HCT116 (cell line): Measurements from ENCODE around the gene CDH22. TPM values are rescaled to one million over a fixed set of nuclear protein-coding genes. Genes with fewer than 3 reads are reported as not detected.

Experiments
- ATAC-seq: fragments of 200-7000 bp; cut with Tn5 transposase; 2 replicates; pipeline ENCODE4 v1.9.1; 2020; ENCODE audit warnings: mild to moderate bottlenecking, moderate library complexity
- BruUV-seq: library from RNA; stranded (reverse); fragments of 400-500 nt; replicated peaks from 2 replicates; lab custom pipeline; 2021; lab: Mats Ljungman, UMichigan
- CTCF ChIA-PET: fragments of 300-600 bp; sonication (Branson Sonifier 250); formaldehyde crosslinking; loops from one replicate; lab custom pipeline; 2021; ENCODE audit warnings: antibody characterized with exemption; lab: Charles Lee
- POLR2A ChIA-PET: fragments of 300-600, 350-600 bp; sonication (Branson Sonifier 250); formaldehyde crosslinking; loops from one replicate; lab custom pipeline; 2021; ENCODE audit warnings: antibody characterized with exemption; lab: Charles Lee
- RAD21 ChIA-PET, 2 experiments: fragments of 300-600 bp; sonication (Branson Sonifier 250); formaldehyde crosslinking; loops; one replicate each; lab custom pipeline; 2023; ENCODE audit warnings: low total read pairs in 2 of 2; ENCODE audit not compliant: uncharacterized antibody in 2 of 2, unreplicated experiment in 2 of 2, low non-redundant PET in 1 of 2; lab: Charles Lee
- DNase-seq: peaks from one replicate; pipeline ENCODE4 v3.0.0-alpha.2; 2010; ENCODE audit warnings: low read depth, low spot score
- H2AFZ ChIP-seq: fragments of 200-600 bp; shearing (Covaris generic), sonication (generic); 2 replicates; pipeline ENCODE4 v1.6.1; 2017; ENCODE audit warnings: low read depth, mixed run types, mixed read lengths, antibody characterized with exemption, low read length; ENCODE audit not compliant: poor library complexity, severe bottlenecking
- H3K27ac ChIP-seq: 2 replicates; pipeline ENCODE4 v1.5.1; 2012; ENCODE audit warnings: low read depth, low read length
- H3K27me3 ChIP-seq: fragments of 200-600 bp; sonication (generic); 2 replicates; pipeline ENCODE4 v1.6.1; 2016; ENCODE audit warnings: mixed run types, low read length, mixed read lengths; ENCODE audit not compliant: insufficient read depth
- H3K36me3 ChIP-seq, 2 experiments: fragments of 200-500 bp in 1 of 2; fragments of 200-600 bp in 1 of 2; sonication (Bioruptor generic) in 1 of 2; sonication (generic) in 1 of 2; 2 replicates each; pipeline versions ENCODE4 v1.5.1 to v1.6.1; 2014 to 2016; ENCODE audit warnings: low read length in 2 of 2, inconsistent platforms in 1 of 2, mixed read lengths in 1 of 2, mixed run types in 1 of 2; ENCODE audit not compliant: insufficient read depth in 2 of 2, control insufficient read depth in 1 of 2
- H3K4me1 ChIP-seq, 2 experiments: fragments of 200-600 bp in 1 of 2; sonication (generic) in 1 of 2; 2 replicates each; pipeline versions ENCODE4 v1.5.1 to v1.6.1; 2012 to 2017; ENCODE audit warnings: low read length in 2 of 2, inconsistent platforms in 1 of 2, mild to moderate bottlenecking in 1 of 2, mixed read lengths in 1 of 2, mixed run types in 1 of 2, moderate library complexity in 1 of 2; ENCODE audit not compliant: insufficient read depth in 2 of 2, control insufficient read depth in 1 of 2
- H3K4me2 ChIP-seq: fragments of 200-600 bp; sonication (generic); 2 replicates; pipeline ENCODE4 v1.6.1; 2017; ENCODE audit warnings: mixed run types, low read length, mixed read lengths
- H3K4me3 ChIP-seq, 2 experiments: fragments of 200-600 bp in 1 of 2; sonication (generic) in 1 of 2; replicated peaks in 1 of 2; 2 replicates each; pipeline ENCODE4 v1.5.1; 2011 to 2016; ENCODE audit warnings: low read length in 2 of 2, control low read depth in 1 of 2, low read depth in 1 of 2, mild to moderate bottlenecking in 1 of 2, mixed read lengths in 1 of 2, mixed run types in 1 of 2
- H3K79me2 ChIP-seq: fragments of 200-600 bp; sonication (generic); 2 replicates; pipeline ENCODE4 v1.6.1; 2017; ENCODE audit warnings: mild to moderate bottlenecking, mixed run types, low read length, moderate library complexity, mixed read lengths; ENCODE audit not compliant: insufficient read depth
- H3K9ac ChIP-seq: fragments of 200-600 bp; sonication (generic); 2 replicates; pipeline ENCODE4 v1.6.1; 2016; ENCODE audit warnings: low read length, mixed read lengths
- H3K9me2 ChIP-seq: fragments of 200-600 bp; sonication (generic), shearing (Covaris generic); 2 replicates; pipeline ENCODE4 v1.6.1; 2017; ENCODE audit warnings: mixed run types, mild to moderate bottlenecking, moderate library complexity; ENCODE audit not compliant: insufficient read depth
- H3K9me3 ChIP-seq, 2 experiments: fragments of 200-500 bp in 1 of 2; fragments of 200-600 bp in 1 of 2; sonication (Bioruptor generic) in 1 of 2; sonication (generic) in 1 of 2; 2 replicates each; pipeline ENCODE4 v1.6.1; 2014 to 2017; ENCODE audit warnings: low read length in 2 of 2, mixed read lengths in 2 of 2, inconsistent platforms in 1 of 2, low read depth in 1 of 2, mild to moderate bottlenecking in 1 of 2, mixed run types in 1 of 2, moderate library complexity in 1 of 2; ENCODE audit not compliant: control insufficient read depth in 1 of 2, insufficient read depth in 1 of 2
- H4K20me1 ChIP-seq: fragments of 200-600 bp; sonication (generic), shearing (Covaris generic); 2 replicates; pipeline ENCODE4 v1.6.1; 2017; ENCODE audit warnings: mixed run types, mild to moderate bottlenecking, moderate library complexity; ENCODE audit not compliant: insufficient read depth
- EGR1 ChIP-seq: IDR thresholded peaks from 2 replicates; pipeline ENCODE4 v1.6.1; 2012; ENCODE audit warnings: low read depth
- ELF1 ChIP-seq: IDR thresholded peaks from 2 replicates; pipeline ENCODE4 v1.6.1; 2012; ENCODE audit warnings: low read depth, borderline replicate concordance
- EZH2 ChIP-seq: fragments of 200-600 bp; sonication (generic); IDR thresholded peaks from 2 replicates; pipeline ENCODE4 v1.6.1; 2017; ENCODE audit warnings: antibody characterized with exemption, mixed run types
- FOSL1 ChIP-seq: IDR thresholded peaks from 2 replicates; pipeline ENCODE4 v1.6.1; 2012; ENCODE audit warnings: low read depth
- JUND ChIP-seq: IDR thresholded peaks from 2 replicates; pipeline ENCODE4 v1.6.1; 2012
- RAD21 ChIP-seq: IDR thresholded peaks from 2 replicates; pipeline ENCODE4 v1.6.1; 2012; ENCODE audit warnings: low read depth, mild to moderate bottlenecking
- SIN3A ChIP-seq: IDR thresholded peaks from 2 replicates; pipeline ENCODE4 v1.6.1; 2012; ENCODE audit warnings: low read depth
- SP1 ChIP-seq: IDR thresholded peaks from 2 replicates; pipeline ENCODE4 v1.6.1; 2012; ENCODE audit warnings: low read depth
- SRF ChIP-seq: IDR thresholded peaks from 2 replicates; pipeline ENCODE4 v1.6.1; 2012; ENCODE audit warnings: low read depth
- TCF7L2 ChIP-seq: IDR thresholded peaks from 2 replicates; pipeline ENCODE4 v1.7.0; 2011; ENCODE audit warnings: borderline replicate concordance, inconsistent platforms; ENCODE audit not compliant: insufficient read depth, insufficient read length; ENCODE audit errors: extremely low read depth
- ZNF274 ChIP-seq: fragments of 200-500 bp; sonication (Bioruptor generic); IDR thresholded peaks from 2 replicates; pipeline ENCODE4 v1.6.1; 2014; ENCODE audit warnings: mild to moderate bottlenecking, low read depth, low read length, inconsistent platforms
- intact Hi-C: fragments of 100-400 bp; cut with micrococcal nuclease; formaldehyde crosslinking; loops from 2 replicates; pipeline ENCODE4 v1.10.0; 2022
- total RNA-seq: library from RNA; stranded (reverse); gene quantifications from one replicate; pipeline ENCODE4 v1.2.1, GENCODE V29; 2021; ENCODE audit not compliant: unreplicated experiment
- TF ChIP-seq, protein P1 (sequence below): IDR thresholded peaks from 2 replicates; pipeline ENCODE4 v1.6.1; 2012; ENCODE audit warnings: low read depth
- TF ChIP-seq, protein P2 (sequence below): IDR thresholded peaks from 2 replicates; pipeline ENCODE4 v1.6.1; 2012
- TF ChIP-seq, protein P3 (sequence below), 3 experiments: fragments of 200-600 bp in 1 of 3; sonication (generic) in 1 of 3; IDR thresholded peaks in 2 of 3; conservative IDR thresholded peaks in 1 of 3; 2 replicates each; pipeline ENCODE4 v1.5.1; 2012 to 2017; ENCODE audit warnings: low read depth in 2 of 3, low read length in 2 of 3, antibody characterized with exemption in 1 of 3, borderline replicate concordance in 1 of 3, control low read depth in 1 of 3, mild to moderate bottlenecking in 1 of 3, mixed read lengths in 1 of 3, mixed run types in 1 of 3, moderate library complexity in 1 of 3; ENCODE audit not compliant: insufficient read depth in 1 of 3
- TF ChIP-seq, protein P4 (sequence below): IDR thresholded peaks from 2 replicates; pipeline ENCODE4 v1.6.1; 2011; ENCODE audit warnings: mild to moderate bottlenecking, low read length, moderate library complexity; ENCODE audit not compliant: insufficient replicate concordance; ENCODE audit errors: extremely low read depth

The CDH22 gene
- total RNA-seq, 1 experiment from 2014 or later: 1.8 TPM

DNA sequence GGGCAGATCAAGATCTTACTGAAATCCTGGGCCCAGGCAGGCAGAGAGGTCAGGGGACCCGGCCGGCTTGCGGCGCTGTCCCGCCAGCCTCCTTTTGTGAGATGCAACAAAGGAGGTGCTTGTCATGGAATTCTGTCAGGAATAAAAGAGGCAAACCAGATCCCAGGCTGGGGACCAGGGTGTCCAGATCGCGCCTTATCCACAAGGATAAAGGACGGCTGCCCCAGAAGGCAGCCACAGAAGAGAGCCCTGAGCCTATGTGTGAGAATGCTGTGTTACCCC is 42.6 kb upstream of the CDH22 start:
- no peak overlapping the region for H3K27ac ChIP-seq
- H3K79me2 ChIP-seq: no peaks in the 10 kb centered on the region
- H3K9me2 ChIP-seq: no peaks in the 10 kb centered on the region
- H2AFZ ChIP-seq: no peak overlapping the region
- DNase-seq (no peak), ATAC-seq (no peak)
- BruUV-seq: no TSS peak
- intact Hi-C loops: no loop called here
- H3K9me3 ChIP-seq: no peaks in the 10 kb centered on the region
- ChIA-PET CTCF (no interaction called here), RAD21 (no interaction called here), POLR2A (no interaction called here)
- H3K27me3 ChIP-seq: no peaks in the 10 kb centered on the region
- H3K9ac ChIP-seq: no peak overlapping the region
- no peaks in the 10 kb centered on the region for H4K20me1 ChIP-seq
- no peak overlapping the region for H3K4me2 ChIP-seq
- peaks cover 2 to 9% of the 10 kb centered on the region in 2 experiments; a peak in 1 of 4 replicates for H3K36me3 ChIP-seq
- H3K4me1 ChIP-seq: 0 out of 4 replicates have a peak, but pooled peaks cover 0 to 3% of the 10 kb centered on the region in 2 experiments
- no peak overlapping the region for H3K4me3 ChIP-seq
- TF ChIP-seq, protein P1, sequence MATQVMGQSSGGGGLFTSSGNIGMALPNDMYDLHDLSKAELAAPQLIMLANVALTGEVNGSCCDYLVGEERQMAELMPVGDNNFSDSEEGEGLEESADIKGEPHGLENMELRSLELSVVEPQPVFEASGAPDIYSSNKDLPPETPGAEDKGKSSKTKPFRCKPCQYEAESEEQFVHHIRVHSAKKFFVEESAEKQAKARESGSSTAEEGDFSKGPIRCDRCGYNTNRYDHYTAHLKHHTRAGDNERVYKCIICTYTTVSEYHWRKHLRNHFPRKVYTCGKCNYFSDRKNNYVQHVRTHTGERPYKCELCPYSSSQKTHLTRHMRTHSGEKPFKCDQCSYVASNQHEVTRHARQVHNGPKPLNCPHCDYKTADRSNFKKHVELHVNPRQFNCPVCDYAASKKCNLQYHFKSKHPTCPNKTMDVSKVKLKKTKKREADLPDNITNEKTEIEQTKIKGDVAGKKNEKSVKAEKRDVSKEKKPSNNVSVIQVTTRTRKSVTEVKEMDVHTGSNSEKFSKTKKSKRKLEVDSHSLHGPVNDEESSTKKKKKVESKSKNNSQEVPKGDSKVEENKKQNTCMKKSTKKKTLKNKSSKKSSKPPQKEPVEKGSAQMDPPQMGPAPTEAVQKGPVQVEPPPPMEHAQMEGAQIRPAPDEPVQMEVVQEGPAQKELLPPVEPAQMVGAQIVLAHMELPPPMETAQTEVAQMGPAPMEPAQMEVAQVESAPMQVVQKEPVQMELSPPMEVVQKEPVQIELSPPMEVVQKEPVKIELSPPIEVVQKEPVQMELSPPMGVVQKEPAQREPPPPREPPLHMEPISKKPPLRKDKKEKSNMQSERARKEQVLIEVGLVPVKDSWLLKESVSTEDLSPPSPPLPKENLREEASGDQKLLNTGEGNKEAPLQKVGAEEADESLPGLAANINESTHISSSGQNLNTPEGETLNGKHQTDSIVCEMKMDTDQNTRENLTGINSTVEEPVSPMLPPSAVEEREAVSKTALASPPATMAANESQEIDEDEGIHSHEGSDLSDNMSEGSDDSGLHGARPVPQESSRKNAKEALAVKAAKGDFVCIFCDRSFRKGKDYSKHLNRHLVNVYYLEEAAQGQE: no peak
- TF ChIP-seq SRF (no peak), EGR1 (no peak), SP1 (no peak), TCF7L2 (no peak), ZNF274 (no peak), EZH2 (no peak), ELF1 (no peak), JUND (no peak), RAD21 (no peak), FOSL1 (no peak), SIN3A (no peak)
- TF ChIP-seq, protein P2, sequence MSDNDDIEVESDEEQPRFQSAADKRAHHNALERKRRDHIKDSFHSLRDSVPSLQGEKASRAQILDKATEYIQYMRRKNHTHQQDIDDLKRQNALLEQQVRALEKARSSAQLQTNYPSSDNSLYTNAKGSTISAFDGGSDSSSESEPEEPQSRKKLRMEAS: no peak
- TF ChIP-seq, protein P3, sequence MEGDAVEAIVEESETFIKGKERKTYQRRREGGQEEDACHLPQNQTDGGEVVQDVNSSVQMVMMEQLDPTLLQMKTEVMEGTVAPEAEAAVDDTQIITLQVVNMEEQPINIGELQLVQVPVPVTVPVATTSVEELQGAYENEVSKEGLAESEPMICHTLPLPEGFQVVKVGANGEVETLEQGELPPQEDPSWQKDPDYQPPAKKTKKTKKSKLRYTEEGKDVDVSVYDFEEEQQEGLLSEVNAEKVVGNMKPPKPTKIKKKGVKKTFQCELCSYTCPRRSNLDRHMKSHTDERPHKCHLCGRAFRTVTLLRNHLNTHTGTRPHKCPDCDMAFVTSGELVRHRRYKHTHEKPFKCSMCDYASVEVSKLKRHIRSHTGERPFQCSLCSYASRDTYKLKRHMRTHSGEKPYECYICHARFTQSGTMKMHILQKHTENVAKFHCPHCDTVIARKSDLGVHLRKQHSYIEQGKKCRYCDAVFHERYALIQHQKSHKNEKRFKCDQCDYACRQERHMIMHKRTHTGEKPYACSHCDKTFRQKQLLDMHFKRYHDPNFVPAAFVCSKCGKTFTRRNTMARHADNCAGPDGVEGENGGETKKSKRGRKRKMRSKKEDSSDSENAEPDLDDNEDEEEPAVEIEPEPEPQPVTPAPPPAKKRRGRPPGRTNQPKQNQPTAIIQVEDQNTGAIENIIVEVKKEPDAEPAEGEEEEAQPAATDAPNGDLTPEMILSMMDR (IDR thresholded peaks at IDR 0.05 in 2 of 3, conservative IDR thresholded peaks at IDR 0.05 in 1 of 3; ENCODE audit: borderline replicate concordance in 1 of 3, insufficient read depth in 1 of 3, low read depth in 2 of 3, low read length in 2 of 3): no peak
- TF ChIP-seq, protein P4, sequence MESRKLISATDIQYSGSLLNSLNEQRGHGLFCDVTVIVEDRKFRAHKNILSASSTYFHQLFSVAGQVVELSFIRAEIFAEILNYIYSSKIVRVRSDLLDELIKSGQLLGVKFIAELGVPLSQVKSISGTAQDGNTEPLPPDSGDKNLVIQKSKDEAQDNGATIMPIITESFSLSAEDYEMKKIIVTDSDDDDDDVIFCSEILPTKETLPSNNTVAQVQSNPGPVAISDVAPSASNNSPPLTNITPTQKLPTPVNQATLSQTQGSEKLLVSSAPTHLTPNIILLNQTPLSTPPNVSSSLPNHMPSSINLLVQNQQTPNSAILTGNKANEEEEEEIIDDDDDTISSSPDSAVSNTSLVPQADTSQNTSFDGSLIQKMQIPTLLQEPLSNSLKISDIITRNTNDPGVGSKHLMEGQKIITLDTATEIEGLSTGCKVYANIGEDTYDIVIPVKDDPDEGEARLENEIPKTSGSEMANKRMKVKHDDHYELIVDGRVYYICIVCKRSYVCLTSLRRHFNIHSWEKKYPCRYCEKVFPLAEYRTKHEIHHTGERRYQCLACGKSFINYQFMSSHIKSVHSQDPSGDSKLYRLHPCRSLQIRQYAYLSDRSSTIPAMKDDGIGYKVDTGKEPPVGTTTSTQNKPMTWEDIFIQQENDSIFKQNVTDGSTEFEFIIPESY: no peak
- TF ChIP-seq, all 23 proteins: peak for 0
